A549 (cell line): Measurements from ENCODE around the gene ANKRD36C.

Experiments
- MAFK ChIP-seq: fragments of 450-650 bp; IDR thresholded peaks from 2 replicates; pipeline ENCODE4 v1.6.1; 2014; ENCODE audit not compliant: partially characterized antibody
- POLR2A ChIP-seq: IDR thresholded peaks from 2 replicates; pipeline ENCODE4 v1.6.1; 2012; ENCODE audit warnings: mild to moderate bottlenecking, low read length
- TF ChIP-seq, protein P1 (sequence below): fragments of >200 bp; sonication (Bioruptor Twin); formaldehyde crosslinking; IDR thresholded peaks from 3 replicates; pipeline ENCODE4 v1.5.1; 2016
- TF ChIP-seq, protein P2 (sequence below): fragments of 450-650 bp; IDR thresholded peaks from 2 replicates; pipeline ENCODE4 v1.6.1; 2014; ENCODE audit warnings: antibody characterized with exemption

GRCh38 chr2:95799892-95800291 is 191.7 kb downstream of the ANKRD36C start:
- TF ChIP-seq, protein P1, sequence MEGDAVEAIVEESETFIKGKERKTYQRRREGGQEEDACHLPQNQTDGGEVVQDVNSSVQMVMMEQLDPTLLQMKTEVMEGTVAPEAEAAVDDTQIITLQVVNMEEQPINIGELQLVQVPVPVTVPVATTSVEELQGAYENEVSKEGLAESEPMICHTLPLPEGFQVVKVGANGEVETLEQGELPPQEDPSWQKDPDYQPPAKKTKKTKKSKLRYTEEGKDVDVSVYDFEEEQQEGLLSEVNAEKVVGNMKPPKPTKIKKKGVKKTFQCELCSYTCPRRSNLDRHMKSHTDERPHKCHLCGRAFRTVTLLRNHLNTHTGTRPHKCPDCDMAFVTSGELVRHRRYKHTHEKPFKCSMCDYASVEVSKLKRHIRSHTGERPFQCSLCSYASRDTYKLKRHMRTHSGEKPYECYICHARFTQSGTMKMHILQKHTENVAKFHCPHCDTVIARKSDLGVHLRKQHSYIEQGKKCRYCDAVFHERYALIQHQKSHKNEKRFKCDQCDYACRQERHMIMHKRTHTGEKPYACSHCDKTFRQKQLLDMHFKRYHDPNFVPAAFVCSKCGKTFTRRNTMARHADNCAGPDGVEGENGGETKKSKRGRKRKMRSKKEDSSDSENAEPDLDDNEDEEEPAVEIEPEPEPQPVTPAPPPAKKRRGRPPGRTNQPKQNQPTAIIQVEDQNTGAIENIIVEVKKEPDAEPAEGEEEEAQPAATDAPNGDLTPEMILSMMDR: no peak
- TF ChIP-seq POLR2A (no peak), MAFK (no peak)
- TF ChIP-seq, protein P2, sequence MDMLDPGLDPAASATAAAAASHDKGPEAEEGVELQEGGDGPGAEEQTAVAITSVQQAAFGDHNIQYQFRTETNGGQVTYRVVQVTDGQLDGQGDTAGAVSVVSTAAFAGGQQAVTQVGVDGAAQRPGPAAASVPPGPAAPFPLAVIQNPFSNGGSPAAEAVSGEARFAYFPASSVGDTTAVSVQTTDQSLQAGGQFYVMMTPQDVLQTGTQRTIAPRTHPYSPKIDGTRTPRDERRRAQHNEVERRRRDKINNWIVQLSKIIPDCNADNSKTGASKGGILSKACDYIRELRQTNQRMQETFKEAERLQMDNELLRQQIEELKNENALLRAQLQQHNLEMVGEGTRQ: no peak
